GM18520 (cell line): Measurements from ENCODE around the gene GRB14.
A peak's percentile ranks its signal among the peaks of the same experiment; 100 is the strongest.
"Not testable (repeated sequence)": the region's sequence is repeated elsewhere in the genome, so short reads cannot be mapped to it uniquely, and the experiment has no call there.

Source experiments
- ATAC-seq: cut with Tn5 transposase; IDR thresholded peaks from one replicate; pipeline ENCODE4 v1.9.1; 2021; ENCODE audit not compliant: unreplicated experiment

The GRB14 gene

DNA sequence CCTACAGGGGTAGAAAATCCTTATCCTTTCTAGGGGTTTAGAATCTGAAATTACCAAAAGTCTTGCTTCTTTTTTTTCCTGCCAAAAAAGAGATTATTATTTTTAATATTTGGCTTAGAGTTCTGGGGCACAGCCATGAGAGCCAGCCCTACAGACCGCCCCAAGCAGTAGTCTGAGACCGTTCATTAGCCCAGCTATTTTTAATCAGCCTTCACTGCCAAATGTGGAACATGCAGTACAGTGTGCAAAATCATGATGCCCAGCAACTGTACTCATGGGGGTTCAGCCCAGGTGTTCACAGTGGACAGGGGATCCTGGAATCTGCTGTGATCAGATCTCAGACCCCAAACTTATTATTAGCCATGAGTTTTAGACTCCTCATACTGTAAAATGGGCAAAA is 60.4 kb downstream of the GRB14 start:
- no peak for ATAC-seq

DNA sequence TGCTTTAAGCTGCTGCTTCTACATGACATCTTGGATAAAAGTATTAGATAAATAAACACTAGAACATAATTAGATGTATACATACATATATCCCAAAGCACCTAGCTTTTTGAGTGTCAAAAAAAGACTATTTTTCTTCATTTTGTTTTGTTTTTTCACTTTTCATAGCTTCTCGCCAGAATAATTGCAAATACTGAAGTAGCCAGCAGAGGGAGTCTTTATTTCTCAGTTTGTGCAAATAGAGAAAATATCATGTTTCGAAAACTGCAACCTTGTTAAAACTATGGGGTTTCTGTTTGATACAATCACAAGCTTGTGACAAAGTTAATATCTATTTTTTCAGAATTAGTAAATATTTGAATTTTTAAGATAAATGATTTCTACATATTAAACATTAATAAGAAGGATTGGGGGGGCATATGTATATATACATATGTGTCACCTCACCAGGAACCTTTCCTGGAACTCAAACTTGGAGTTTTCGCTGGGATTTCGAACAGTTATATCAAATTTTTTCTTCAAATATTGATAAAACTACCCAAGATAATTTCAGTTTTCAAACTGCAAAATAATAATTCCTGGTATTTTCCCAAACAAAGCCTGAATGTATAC is 61.0 kb downstream of the GRB14 start:
- no peak for ATAC-seq

DNA sequence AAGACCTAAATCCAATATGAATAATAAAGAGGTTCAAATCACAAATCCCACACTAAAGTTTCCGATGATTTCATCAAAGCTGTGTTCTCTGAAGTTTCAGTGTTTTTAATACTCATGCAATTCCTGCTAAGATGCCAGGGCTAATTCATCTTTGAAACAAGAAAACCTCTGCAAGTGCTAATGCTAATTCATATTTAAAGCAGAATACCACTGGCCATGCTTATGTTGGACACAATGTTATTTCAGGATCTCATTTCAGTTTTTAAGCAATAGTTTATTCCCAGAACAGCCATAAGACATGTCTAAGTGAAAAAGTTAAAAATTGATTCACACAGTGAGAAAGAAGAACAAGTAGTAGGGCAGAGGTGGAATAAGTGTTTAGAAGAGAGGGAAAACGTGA is 62.8 kb downstream of the GRB14 start:
- ATAC-seq: no peak

DNA sequence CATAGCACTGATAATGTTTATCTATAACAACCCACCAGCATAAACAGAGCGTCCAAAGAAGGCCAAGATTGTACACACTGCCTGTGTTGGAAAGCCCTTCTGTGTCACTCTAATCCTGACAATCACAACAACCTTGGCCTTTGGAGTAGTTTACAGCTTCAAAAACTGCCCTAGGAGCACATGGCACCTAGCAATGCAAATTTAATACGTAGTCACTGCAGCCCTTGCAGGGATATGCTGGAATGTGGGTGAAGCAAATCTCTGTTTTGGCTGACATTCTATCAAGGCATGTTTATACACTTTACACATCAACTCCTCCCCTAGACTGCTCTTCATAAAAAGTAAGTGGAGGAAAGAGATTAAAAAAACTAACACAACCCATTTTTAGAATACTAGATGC is 66.8 kb downstream of the GRB14 start:
- ATAC-seq: no peak

DNA sequence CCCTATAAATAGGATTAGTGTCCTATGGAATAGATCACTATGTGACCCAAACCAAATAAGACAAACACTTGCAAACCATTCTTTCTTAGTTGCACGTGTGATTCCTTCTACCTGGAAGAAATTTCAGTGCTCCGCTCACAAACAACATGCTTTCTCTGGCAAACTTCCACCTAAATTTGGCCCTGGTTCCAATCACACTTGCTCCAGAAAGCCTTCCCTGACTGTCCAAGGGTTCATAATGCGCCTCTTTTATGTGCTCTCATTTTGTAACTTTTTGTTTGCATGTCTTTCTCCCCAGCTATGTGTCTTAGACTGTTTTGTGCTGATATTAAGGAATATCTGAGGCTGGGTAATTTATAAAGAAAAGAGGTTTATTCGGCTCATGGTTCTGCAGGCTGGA is 69.8 kb downstream of the GRB14 start:
- ATAC-seq: no peak

DNA sequence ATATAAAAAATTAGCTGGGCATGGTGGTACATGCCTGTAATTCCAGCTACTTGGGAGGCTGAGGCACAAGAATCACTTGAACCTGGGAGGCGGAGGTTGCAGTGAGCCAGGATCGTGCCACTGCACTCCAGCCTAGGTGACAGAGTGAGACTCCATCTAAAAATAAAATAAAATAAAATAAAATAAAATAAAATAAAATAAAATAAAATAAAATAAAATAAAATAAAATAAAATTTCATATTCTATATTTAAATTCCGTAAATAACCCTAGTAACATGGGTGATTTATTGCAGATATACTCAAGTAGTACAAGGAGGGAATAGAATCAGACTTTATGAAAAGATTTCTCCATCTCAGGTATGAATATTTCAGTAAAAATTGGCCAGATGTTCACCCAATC is 71.6 kb downstream of the GRB14 start:
- not testable (repeated sequence) for ATAC-seq

DNA sequence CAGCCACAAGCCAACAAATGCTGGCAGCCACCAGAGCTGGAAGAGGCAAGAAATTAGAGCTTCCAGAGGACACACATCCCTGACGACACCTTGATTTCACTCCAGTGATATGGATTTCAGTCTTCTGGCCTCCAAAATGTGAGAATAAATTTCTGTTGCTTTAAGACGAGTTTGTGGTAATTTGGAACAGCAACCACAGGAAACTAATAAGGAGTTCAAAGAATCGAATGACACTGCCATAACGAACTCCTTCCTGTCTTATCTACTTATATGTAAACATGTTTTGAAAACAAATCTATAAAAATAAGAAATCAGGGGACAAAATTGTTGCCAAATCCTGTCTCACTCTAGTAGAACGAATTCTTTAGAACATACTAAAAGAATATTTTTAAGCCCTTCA is 75.8 kb downstream of the GRB14 start:
- no peak for ATAC-seq

DNA sequence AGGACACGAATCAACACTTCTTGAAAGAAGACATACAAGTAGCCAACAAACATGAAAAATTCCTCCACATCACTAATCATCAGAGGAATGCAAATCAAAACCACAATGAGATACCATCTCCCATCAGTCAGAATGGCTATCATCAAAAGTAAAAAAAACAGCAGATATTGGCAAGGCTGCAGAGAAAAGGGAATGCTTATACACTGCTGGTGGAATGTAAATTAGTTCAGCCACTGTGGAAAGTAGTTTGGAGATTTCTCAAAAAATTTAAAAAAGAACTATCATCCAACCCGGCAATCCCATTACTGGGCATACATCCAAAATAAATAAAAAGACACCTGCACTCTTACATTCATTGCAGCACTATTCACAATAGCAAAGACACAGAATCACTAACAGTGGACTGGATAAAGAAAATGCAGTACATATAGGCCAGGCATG is 78.7 kb downstream of the GRB14 start:
- no peak for ATAC-seq

DNA sequence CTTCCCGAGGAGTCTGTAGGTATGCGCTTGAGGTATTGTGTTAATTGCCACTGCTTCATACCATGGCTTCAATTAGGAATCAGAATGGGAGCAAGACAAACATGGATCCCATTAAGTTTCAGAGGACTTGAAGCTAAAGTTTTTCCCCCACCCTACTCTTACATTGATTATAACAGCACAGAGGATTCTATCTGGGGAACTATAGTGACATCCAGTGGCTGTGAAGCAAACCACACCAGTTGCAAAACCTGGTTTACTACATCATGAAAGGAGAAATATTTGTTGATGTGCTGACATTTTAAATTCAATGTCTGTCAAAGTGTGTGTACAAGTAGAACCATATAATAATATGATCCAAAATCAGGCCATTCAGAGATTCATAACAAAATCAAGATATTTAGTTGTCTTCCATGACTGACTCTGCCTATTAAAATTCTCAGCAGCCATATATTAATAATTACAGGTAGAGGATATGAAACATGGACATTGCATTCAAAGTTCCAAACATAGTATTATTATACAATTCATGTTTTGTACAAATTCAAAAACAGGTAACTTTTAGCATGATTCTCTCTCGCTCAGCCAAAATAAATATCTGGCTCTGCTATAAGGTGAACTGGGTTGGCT is 82.9 kb downstream of the GRB14 start:
- peak; percentile 86 for ATAC-seq

DNA sequence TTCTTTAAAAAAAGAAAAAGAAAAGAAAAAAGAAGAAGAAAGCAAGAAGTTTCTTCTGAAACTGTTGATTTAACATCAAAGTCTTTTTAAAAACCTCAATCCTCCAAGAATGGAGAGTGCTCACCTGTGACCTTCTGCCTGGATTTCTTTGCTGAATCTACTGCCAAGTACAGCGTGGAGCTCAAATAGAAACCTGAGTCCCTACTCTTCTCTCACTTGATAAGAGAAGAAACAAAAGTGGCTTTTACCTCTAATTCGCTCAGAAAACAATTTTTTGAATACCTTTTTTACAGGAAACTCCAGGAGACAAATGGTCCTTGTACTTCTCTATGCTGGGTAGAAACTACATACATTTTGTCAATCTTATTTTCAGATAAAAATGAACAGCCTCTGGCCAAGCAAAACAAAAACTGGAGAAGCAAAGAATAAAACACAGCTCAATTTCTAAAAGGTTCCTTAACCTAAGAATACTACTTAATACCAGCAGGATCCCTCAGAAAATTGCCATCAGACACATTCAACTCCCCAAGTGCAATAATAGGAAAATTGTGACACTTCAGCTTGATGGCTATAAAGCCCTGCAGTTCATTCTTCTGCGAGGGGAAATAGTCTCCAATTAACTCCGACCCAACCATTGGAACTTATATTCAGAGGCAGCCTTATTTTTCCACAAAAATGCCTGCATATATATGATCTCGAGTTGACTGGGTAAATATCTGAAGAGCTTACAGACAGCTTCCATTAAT is 85.8 kb downstream of the GRB14 start:
- ATAC-seq: no peak

DNA sequence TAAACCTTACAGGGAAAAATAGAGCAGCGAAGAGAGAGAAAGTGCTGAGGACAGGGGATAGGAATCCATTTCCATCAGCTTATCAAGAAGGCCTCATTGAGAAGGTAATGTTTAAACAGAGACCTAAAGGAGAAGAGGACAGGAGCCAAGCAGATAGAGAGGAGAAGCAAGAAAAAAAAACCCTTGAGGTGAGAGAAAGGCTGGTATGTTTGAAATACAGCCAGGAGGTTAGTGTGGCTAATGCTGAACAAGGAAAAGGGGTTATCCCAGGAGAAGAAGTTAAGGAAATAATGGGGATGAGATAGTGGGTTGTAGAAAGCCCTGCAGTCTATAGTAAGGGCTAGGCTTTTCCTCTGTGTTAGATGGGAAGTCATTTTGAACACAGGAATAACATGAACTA is 90.8 kb downstream of the GRB14 start:
- no peak for ATAC-seq

DNA sequence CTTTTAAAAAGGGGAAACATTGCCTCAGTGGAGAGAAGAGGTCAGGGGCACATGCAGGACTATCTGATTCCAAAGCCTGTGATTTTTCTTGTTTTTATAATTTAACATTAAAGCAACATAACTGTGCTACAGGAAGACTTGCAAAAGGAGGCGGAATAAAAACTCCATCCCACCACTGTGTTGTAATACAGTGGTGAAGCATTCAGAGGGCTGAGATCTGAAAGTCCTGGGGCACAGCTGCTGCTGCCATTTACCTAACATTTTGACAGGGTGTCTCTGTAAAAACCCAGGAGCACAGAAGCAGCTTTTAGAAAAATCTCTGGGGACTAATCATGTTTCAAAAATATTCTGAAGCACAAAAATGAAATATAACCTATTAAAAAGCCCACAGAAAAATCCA is 97.6 kb downstream of the GRB14 start:
- no peak for ATAC-seq

DNA sequence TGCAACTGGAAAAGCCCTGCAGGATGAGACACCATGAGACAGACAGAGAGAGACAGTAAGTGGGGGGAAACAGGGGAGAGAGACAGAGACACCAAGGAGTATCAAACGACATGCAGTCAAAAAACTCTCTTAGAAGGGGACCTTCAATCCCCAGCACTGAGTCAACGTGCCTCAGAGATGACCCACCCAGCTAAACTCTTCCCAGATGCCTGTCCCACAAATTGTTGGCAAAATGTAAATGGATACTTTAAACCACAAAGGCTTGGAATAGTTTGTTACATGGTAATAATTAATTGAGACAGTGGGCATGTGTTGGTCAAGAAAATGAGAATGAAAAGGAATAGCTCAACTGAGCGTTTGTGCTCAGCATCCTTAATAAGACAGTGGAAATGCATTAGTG is 98.3 kb downstream of the GRB14 start:
- ATAC-seq: no peak

DNA sequence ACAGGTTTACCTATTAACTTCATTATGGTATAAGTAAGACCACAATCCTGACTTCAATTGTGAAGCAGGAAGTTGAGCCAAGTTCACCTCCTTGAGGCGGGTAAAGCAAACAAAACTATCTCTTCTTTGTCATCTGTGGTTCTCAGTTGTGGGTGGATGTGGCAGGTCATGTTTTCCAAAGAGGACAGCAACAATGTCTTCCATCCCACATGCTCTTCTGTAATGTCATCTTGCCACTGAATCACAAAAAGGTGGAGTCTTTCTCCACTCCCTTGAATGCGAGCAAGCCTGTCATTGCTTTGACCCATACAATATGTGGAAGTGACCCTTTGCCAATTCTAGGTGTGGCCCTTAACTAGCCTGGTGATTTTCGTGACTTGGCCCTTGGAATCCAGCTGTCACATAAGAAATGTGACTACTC is 98.7 kb downstream of the GRB14 start:
- no peak for ATAC-seq

DNA sequence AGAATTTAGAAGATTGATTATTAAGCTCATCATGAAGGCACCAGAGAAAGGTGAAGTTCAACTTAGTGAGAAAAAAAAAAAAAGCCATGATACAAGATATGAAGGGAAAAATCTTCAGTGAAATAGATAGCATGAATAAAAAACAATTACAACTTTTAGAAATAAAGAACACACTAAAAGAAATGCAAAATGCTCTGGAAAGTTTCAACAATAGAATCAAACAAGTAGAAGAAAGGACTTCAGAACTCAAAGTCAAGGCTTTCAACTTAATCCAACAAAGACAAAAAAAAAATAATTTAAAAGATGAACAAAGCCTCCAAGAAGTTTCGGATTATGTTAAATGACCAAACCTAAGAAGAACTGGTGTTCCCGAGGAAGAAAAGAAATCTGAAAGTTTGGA is 105.5 kb downstream of the GRB14 start:
- no peak for ATAC-seq

DNA sequence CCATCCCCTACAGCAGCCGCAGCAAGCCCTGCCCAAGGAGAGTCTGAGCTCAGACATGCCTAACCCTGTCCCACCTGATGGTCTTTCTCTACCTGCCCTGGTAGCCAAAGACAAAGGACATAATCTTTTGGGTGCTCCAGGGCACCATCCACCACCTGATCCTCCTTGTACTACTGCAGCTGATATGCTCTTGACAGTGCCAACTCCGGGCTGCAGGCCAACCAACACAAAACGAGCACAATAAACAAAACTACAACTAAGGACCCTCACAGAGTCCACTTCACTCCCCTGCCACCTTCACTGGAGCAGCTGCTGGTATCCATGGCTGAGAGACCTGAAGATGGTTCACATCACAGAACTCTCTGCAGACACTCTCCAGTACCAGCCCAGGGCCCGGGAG is 106.3 kb downstream of the GRB14 start:
- no peak for ATAC-seq

DNA sequence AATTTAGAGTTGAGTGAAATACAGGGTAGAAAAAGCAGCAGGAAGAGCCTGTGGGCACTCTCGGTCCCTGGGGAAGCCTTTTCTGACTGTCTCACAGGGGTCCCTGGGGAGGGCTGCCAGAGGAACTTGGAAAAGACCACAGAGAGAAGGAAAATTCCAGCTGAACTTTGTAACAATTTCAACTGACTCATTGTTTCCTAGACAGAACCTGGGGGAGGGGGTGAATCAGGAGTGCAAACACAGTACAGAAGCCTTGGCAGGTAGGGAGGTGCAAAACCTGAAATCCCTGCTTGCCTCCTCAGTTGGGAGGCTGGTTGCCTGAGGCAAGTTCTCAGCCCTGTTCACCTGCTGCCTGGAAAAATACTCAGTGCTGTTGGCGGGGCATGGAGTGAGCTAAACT is 106.8 kb downstream of the GRB14 start:
- no peak for ATAC-seq

DNA sequence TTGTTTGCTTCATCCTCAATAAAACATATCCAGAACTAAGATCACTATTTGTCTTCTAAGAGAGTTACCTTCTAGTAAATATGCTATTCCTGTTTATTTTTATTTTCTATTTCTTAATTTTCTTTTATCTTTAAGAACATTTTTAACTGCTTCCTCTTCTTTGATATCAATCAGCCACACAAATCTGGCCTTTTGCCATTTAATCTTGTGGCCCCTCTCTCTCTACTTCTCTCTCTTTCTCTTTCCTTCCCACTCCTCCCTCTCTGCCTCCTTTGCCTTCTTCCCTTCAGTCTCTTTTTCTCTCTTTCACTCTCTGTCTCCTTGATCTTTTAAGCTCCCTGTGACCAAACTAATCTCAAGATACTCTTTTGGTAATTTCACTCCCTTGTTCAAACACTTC is 108.4 kb downstream of the GRB14 start:
- ATAC-seq: no peak

DNA sequence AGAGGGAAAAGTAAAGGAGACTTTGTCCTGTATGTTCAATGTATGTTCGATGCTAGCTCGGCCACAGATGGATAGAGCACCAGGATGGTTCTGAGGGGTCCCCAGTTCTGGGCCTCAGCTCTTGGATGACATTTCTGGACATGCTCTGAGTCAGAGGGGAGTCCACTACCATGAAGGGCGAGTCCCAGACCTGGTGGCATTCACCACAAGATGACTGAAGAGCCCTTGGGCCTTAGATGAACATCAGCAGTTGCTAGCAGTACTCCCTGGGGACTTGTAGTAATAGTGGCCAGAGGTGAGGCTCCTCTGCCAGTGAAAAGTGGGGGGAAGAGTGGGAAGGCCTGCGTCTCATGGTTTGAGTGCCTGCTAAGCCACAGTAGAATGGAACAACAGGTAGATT is 109.5 kb downstream of the GRB14 start:
- no peak for ATAC-seq

DNA sequence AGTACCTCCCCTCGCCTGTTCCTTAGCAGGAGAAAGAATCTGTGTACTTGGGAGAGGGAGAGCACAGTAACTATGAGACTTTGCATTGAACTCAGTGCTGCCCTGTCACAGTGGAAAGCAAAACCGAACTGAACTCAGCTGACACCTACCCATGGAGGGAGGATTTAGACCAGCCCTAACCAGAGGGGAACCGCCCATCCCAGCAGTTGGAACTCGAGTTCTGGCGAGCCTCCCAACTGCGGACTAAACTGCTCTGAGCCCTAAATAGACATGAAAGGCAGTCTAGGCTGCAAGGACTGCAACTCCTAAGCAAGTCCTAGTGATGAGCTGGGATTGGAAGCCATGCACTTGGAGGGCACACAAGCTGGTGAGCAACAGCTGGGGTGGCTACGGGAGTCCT is 110.4 kb downstream of the GRB14 start:
- no peak for ATAC-seq

DNA sequence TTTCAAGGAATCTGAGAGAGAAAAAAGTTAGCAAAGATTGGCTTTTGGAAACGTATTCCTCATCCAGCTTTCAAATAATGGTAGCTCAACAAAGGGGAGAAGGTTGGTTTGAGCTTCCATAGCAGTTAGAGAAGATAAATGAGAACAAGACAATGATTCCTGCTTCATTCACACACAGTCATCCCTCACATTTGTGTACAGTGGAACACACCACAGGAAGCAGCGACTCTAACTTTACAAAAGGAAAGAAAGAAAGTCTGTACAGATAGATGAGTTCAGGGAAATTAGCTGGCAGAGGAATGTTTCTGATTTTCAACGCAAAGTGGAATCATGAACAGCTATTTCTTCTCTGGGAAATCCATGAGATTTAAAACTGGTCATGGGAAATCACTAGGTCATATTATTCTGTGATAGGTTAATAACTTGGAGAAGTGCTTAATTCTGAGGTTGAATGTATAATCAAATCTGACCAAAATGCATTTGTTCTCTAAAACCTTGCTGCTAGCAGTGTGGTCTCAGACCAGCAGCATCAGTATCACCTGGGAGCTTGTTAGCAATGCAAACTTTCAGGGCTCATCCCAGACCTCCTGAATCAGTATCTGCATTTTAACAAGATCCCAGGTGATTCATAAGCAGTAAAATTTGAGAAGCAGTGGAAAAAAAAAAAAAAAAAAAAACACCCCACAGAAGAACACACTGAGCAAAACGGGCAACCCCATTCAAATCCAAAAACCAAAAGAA is 112.0 kb downstream of the GRB14 start:
- no peak for ATAC-seq

DNA sequence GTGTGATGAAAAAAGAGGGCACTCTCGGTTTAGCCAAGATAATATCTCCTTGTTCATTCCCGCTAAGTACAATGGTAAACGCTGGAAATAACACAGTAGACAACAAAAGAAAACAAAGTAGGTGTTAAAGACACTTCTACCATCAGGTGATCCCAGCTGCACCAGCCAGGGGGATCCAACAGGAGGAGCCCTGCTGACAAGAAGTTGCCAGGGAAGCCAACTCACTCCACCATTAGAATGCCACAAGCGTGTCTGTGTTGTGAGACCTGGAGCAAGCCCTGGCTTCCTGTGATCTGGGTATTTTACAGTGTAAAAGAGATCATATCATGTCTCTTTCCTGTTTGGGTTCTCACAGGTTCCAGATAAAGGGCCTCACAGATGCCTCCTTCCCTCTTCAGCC is 117.0 kb downstream of the GRB14 start:
- no peak for ATAC-seq
